Spleen (tissue), 11 donors: ENCODE measurements around the gene PELI2. TPM values are rescaled to one million over a fixed set of nuclear protein-coding genes. Genes with fewer than 3 reads are reported as not detected.

Source experiments
- DNase-seq: peaks from one replicate; pipeline ENCODE4 v3.0.0-alpha.2; 2020
- H3K27ac ChIP-seq, 8 donors: fragments of 200-600 bp; sonication (generic) in 7 of 8; 1 replicate in 4 of 8; 2 replicates in 4 of 8; pipeline versions ENCODE4 v1.5.0 to v1.8.0; 2016 to 2021; ENCODE audit warnings: inconsistent platforms in 4 of 8, mild to moderate bottlenecking in 4 of 8, moderate library complexity in 1 of 8
- H3K27me3 ChIP-seq, 7 donors: fragments of 200-600 bp; sonication (generic) in 6 of 7; replicated peaks in 1 of 7; 1 replicate in 4 of 7; 2 replicates in 3 of 7; pipeline versions ENCODE4 v1.5.0 to v1.8.0; 2016 to 2021; ENCODE audit warnings: inconsistent platforms in 3 of 7, mild to moderate bottlenecking in 1 of 7
- H3K36me3 ChIP-seq, 6 donors: fragments of 200-600 bp; sonication (generic) in 5 of 6; 1 replicate in 4 of 6; 2 replicates in 2 of 6; pipeline versions ENCODE4 v1.5.0 to v1.8.0; 2016 to 2021; ENCODE audit warnings: inconsistent platforms in 2 of 6
- H3K4me1 ChIP-seq, 6 donors: fragments of 200-600 bp; sonication (generic) in 5 of 6; 1 replicate in 3 of 6; 2 replicates in 3 of 6; pipeline versions ENCODE4 v1.5.0 to v1.8.0; 2016 to 2021; ENCODE audit warnings: inconsistent platforms in 3 of 6
- H3K4me3 ChIP-seq, 8 donors: fragments of 200-600 bp; sonication (generic) in 7 of 8; 1 replicate in 4 of 8; 2 replicates in 4 of 8; pipeline versions ENCODE4 v1.5.0 to v1.8.0; 2016 to 2021; ENCODE audit warnings: inconsistent platforms in 4 of 8, mild to moderate bottlenecking in 4 of 8, moderate library complexity in 2 of 8
- H3K9me3 ChIP-seq, 8 donors: fragments of 200-600 bp; sonication (generic) in 7 of 8; 1 replicate in 4 of 8; 2 replicates in 4 of 8; pipeline versions ENCODE4 v1.5.0 to v1.8.0; 2016 to 2021; ENCODE audit warnings: inconsistent platforms in 4 of 8
- POLR2A ChIP-seq, 3 donors: fragments of 450-650 bp; IDR thresholded peaks; one replicate each; pipeline ENCODE4 v1.5.1; 2017; ENCODE audit warnings: antibody characterized with exemption in 3 of 3, mild to moderate bottlenecking in 1 of 3
- POLR2AphosphoS5 ChIP-seq, 3 donors: sonication (generic); formaldehyde crosslinking; IDR thresholded peaks; one replicate each; pipeline ENCODE4 v1.5.1; 2017; ENCODE audit warnings: antibody characterized with exemption in 3 of 3
- WGBS, 5 donors: extraction: QIAGEN DNeasy Blood & Tissue Kit in 3 of 5; methylation state at CpG; one replicate each; pipeline versions ENCODE4 v1.1.5 to v1.1.7; 2013 to 2018; 5-methylcytosine and 5-hydroxymethylcytosine counted together
- intact Hi-C: fragments of 100-400 bp; cut with DNase I; formaldehyde crosslinking; loops from one replicate; pipeline ENCODE4 v1.15.0; 2023; ENCODE audit warnings: low total_unique reads
- polyA plus RNA-seq, 3 donors: library from polyadenylated mRNA; stranded (reverse); fragments of 200-250 nt; gene quantifications; one replicate each; pipeline ENCODE4 v1.2.1, GENCODE V29; 2013
- total RNA-seq, 7 donors: library from RNA; depleted of rRNA in 3 of 7; stranded (reverse); fragments of >200 nt in 3 of 7; fragmentation: NEBNext Ultra II Directional in 4 of 7; extraction: Animal tissue kit (Norgen Biotek cat#: 25700) in 4 of 7; gene quantifications; one replicate each; pipeline versions ENCODE4 v1.1.0 to v1.2.1, GENCODE V29; 2016 to 2021
- TF ChIP-seq, protein P1 (sequence below), 11 experiments: fragments of 200-600 bp in 7 of 11; fragments of 450-650 bp in 4 of 11; sonication (generic) in 4 of 11; IDR thresholded peaks in 8 of 11; conservative IDR thresholded peaks in 3 of 11; 1 replicate in 7 of 11; 2 replicates in 4 of 11; pipeline versions ENCODE4 v1.4.0 to v1.8.0; 2016 to 2021; ENCODE audit warnings: antibody characterized with exemption in 11 of 11, inconsistent platforms in 4 of 11, mild to moderate bottlenecking in 1 of 11
- donor health status: healthy with polysubstance abuse.
- donor health status: DM: no; HTN: no; CAD: no; lungs with moderate emphysema.
- donor health status: DM: no; HTN: no; CAD: no.
- donor health status: Bipolar disorder and iron deficiency.
- donor health status: healthy.
- donor health status: DM: no; HTN: no; CAD: no.
- donor health status: DM: yes; HTN: yes; CAD: no.

Gene PELI2
- total and polyA plus RNA-seq, 10 donors, result 2.1 to 25.3 (median 18.0) TPM

DNA sequence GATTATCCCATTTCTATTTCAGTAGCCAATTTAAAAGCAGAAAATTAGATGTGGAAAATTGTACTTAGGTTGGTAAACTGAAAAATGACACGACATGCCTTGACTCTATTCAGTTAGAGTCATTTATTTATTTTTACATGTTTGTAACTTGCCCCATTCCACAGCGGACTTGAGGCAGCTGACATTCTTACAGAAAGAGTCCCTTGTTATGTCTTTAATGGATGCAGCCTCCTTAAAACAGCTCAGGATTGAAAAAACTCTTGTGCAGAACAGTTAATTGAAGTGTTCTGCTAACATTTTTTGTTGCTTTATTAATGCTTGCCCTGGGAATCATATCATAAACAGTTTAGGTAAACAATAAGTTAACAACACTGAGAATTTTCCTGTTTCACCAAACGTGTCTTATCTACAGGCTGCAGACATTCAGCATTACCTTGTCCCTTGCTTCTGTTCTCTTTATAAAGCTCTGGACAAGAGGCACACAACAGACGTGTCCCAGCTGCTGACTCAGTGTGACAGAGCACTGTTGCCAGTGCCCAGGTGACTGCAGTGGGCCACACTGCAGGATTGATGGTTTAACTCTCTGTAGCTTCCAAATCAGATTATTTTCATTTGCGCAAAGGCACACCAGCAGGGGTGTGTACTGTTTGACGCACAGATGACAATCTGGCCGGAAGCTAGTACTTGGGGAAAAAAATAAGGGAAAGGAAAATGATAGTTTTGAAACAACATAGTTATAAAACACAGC, 101.6 kb downstream of the PELI2 start:
- Histone ChIP-seq H3K36me3 (no peaks in the 10 kb centered on the region), H3K4me1 (peaks cover 0 to 48% (median 30%) of the 10 kb centered on the region in 6 donors), H3K27ac (peak overlapping the region in 2 of 8 donors; percentile 23 to 33), H3K4me3 (no peak overlapping the region), H3K27me3 (no peaks in the 10 kb centered on the region), H3K9me3 (no peaks in the 10 kb centered on the region)
- intact Hi-C loops, result no loop called here
- WGBS, 5 donors, result 45 to 71% (median 55%) methylated on average over 7 of the region's 7 CpGs
- no peak for DNase-seq
- TF ChIP-seq, protein P1, sequence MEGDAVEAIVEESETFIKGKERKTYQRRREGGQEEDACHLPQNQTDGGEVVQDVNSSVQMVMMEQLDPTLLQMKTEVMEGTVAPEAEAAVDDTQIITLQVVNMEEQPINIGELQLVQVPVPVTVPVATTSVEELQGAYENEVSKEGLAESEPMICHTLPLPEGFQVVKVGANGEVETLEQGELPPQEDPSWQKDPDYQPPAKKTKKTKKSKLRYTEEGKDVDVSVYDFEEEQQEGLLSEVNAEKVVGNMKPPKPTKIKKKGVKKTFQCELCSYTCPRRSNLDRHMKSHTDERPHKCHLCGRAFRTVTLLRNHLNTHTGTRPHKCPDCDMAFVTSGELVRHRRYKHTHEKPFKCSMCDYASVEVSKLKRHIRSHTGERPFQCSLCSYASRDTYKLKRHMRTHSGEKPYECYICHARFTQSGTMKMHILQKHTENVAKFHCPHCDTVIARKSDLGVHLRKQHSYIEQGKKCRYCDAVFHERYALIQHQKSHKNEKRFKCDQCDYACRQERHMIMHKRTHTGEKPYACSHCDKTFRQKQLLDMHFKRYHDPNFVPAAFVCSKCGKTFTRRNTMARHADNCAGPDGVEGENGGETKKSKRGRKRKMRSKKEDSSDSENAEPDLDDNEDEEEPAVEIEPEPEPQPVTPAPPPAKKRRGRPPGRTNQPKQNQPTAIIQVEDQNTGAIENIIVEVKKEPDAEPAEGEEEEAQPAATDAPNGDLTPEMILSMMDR (IDR thresholded peaks at IDR 0.05 in 8 of 11, conservative IDR thresholded peaks at IDR 0.05 in 3 of 11), result no peak
- TF ChIP-seq POLR2A (IDR thresholded peaks at IDR 0.05) (no peak), POLR2AphosphoS5 (IDR thresholded peaks at IDR 0.05) (no peak)

DNA sequence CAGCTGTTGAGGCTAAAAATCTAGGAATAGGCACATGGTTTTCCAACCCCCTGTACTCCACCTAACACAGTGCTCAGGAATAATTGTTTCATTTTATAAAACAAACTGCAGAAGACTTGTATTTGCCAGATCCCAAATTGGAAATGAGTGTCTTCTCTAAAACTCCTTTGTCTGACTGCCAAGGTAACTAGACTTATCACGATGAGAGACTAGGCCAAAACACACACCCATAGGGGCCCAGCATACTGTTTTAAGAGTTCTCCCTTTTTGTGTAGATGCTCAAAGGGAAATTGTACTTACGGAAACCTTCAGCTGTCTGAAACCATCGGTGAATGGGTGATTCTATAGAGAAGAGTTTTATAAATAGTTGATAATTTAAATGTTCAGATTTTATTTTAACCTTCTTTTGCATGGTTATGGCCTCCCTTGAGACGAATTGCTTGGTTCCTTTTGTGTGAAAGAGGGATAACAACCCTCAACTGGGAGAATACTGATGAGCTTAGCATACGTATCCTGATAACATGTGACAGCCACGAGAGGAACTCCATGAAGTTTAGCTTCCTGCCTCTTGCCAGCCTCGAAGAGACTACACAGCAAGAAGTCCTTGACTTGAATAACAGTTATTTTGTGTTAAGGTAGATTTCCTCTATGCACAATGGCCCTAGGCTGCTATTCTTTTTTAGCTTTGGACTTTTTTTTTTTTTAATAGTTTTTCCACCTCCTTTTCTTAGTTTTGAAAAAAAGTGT, 103.3 kb downstream of the PELI2 start:
- Histone ChIP-seq H3K9me3 (no peaks in the 10 kb centered on the region), H3K36me3 (peaks cover 0 to 10% (median 0%) of the 10 kb centered on the region in 6 donors), H3K4me1 (peaks cover 0 to 40% (median 22%) of the 10 kb centered on the region in 6 donors), H3K4me3 (no peak overlapping the region), H3K27me3 (no peaks in the 10 kb centered on the region), H3K27ac (peak overlapping the region in 1 of 8 donors; percentile 33)
- intact Hi-C loops, result no loop called here
- no peak for TF ChIP-seq POLR2A (IDR thresholded peaks at IDR 0.05)
- TF ChIP-seq POLR2AphosphoS5 (IDR thresholded peaks at IDR 0.05), result no peak
- TF ChIP-seq, protein P1 (IDR thresholded peaks at IDR 0.05 in 8 of 11, conservative IDR thresholded peaks at IDR 0.05 in 3 of 11), result no peak
- WGBS, 5 donors, result 56 to 69% (median 60%) methylated on average over 7 of the region's 7 CpGs
- DNase-seq, result no peak

DNA sequence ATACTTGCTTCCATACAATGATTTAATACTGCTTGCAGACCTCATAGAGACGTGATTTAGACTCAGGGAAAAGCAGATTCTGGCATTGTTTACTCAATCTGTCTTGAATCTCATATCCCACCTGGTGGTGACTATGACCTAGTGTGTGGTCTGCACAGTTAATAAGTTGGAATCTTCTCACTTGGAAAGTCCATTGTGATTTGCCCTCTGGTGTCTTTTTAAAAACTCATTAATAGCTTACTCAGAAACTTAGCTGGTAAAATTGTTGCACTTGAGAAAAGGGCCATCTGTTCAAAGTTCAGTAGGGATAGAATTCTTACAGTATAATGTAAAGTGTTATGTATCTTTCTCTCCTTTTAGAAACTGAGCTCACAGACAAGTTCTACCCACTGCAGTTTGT, 106.0 kb downstream of the PELI2 start:
- no peak overlapping the region for H3K4me3 ChIP-seq
- H3K27me3 ChIP-seq, result no peaks in the 10 kb centered on the region
- DNase-seq, result no peak
- intact Hi-C loops, result no loop called here
- TF ChIP-seq POLR2A (IDR thresholded peaks at IDR 0.05) (no peak), POLR2AphosphoS5 (IDR thresholded peaks at IDR 0.05) (no peak)
- TF ChIP-seq, protein P1 (IDR thresholded peaks at IDR 0.05 in 8 of 11, conservative IDR thresholded peaks at IDR 0.05 in 3 of 11), result no peak
- 68 to 85% (median 82%) methylated on average over 1 of the region's 1 CpG for WGBS, 5 donors
- no peaks in the 10 kb centered on the region for H3K9me3 ChIP-seq
- H3K36me3 ChIP-seq, result peaks cover 0 to 10% (median 0%) of the 10 kb centered on the region in 6 donors
- peaks cover 0 to 23% (median 11%) of the 10 kb centered on the region in 6 donors for H3K4me1 ChIP-seq
- no peak overlapping the region for H3K27ac ChIP-seq
